GM21526 (cell line): ENCODE measurements around the gene IFT122.
A peak's percentile ranks its signal among the peaks of the same experiment; 100 is the strongest.
"Not testable (repeated sequence)": the region's sequence is repeated elsewhere in the genome, so short reads cannot be mapped to it uniquely, and the experiment has no call there.

Experiments used
- ATAC-seq: cut with Tn5 transposase; IDR thresholded peaks from one replicate; pipeline ENCODE4 v1.9.1; 2021; ENCODE audit warnings: moderate library complexity; ENCODE audit not compliant: unreplicated experiment, low FRiP score

The IFT122 gene, protein sequence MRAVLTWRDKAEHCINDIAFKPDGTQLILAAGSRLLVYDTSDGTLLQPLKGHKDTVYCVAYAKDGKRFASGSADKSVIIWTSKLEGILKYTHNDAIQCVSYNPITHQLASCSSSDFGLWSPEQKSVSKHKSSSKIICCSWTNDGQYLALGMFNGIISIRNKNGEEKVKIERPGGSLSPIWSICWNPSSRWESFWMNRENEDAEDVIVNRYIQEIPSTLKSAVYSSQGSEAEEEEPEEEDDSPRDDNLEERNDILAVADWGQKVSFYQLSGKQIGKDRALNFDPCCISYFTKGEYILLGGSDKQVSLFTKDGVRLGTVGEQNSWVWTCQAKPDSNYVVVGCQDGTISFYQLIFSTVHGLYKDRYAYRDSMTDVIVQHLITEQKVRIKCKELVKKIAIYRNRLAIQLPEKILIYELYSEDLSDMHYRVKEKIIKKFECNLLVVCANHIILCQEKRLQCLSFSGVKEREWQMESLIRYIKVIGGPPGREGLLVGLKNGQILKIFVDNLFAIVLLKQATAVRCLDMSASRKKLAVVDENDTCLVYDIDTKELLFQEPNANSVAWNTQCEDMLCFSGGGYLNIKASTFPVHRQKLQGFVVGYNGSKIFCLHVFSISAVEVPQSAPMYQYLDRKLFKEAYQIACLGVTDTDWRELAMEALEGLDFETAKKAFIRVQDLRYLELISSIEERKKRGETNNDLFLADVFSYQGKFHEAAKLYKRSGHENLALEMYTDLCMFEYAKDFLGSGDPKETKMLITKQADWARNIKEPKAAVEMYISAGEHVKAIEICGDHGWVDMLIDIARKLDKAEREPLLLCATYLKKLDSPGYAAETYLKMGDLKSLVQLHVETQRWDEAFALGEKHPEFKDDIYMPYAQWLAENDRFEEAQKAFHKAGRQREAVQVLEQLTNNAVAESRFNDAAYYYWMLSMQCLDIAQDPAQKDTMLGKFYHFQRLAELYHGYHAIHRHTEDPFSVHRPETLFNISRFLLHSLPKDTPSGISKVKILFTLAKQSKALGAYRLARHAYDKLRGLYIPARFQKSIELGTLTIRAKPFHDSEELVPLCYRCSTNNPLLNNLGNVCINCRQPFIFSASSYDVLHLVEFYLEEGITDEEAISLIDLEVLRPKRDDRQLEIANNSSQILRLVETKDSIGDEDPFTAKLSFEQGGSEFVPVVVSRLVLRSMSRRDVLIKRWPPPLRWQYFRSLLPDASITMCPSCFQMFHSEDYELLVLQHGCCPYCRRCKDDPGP

DNA sequence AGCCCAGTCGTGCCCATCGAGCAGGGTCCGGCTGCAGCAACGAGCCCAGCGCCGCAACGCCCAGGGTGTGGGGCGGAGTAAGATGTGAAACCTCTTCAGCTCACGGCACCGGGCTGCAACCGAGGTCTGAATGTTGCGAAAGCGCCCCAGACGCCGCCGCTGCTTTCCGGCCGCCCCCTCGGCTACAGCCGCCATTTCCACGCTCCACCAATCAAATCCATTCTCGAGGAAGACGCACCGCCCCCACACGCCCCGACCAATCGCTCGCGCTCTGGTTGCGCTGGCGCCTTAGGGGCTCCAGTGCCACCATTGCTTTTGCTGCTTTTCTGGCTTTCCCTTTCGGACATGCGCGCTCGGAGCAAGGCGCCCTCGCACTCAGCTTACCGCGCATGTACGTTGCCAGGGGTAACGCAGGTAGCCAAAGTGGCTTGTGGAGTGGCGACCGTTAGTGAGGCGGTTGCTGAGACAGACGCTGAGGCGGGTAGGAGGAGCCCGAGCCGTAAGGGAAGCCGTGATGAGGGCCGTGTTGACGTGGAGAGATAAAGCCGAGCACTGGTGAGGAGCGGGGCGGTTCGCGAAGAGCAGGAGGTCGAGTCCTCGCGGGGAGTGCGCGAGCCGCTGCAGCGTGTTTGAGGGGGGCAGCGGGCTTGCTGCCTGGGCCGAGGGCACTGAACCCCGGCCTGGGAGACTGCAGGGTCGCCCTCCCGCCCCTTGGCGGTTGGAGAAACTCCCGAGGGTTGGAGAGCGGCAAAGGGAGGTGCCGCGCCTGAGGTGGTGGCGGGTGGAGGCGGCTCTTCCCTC, at the start of gene IFT122, which contains the start of gene MBD4:
Gene IFT122 (plus strand): TSS at position 408 of the 801 bp plus-strand sequence. CDS start 107 bp downstream, at position 515.
Gene MBD4 (minus strand): TSS at position 132 of the 801 bp plus-strand sequence. CDS start 115 bp downstream, at position 17.
- ATAC-seq, result peak; percentile 77

DNA sequence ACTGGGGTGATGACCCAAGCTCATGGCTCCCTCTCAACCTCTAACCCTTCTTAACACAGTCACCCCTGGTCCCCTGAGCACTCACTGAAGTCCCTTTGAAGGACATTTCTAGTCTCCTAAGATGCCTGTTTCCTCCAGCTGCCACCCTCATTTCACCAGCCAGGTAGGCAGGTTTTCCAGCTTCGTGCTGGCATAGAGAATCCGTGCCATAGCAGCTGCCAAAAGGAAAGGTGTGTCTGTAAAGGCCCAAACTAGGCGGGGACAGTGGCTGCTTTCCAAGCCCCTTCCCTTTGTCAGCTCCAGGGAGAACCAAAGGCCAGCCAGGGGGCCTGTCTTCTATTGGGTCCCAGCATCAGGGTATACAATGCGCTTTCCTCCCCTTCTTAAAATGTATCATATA, 48.4 kb upstream of the IFT122 start:
- ATAC-seq, result not testable (repeated sequence)

DNA sequence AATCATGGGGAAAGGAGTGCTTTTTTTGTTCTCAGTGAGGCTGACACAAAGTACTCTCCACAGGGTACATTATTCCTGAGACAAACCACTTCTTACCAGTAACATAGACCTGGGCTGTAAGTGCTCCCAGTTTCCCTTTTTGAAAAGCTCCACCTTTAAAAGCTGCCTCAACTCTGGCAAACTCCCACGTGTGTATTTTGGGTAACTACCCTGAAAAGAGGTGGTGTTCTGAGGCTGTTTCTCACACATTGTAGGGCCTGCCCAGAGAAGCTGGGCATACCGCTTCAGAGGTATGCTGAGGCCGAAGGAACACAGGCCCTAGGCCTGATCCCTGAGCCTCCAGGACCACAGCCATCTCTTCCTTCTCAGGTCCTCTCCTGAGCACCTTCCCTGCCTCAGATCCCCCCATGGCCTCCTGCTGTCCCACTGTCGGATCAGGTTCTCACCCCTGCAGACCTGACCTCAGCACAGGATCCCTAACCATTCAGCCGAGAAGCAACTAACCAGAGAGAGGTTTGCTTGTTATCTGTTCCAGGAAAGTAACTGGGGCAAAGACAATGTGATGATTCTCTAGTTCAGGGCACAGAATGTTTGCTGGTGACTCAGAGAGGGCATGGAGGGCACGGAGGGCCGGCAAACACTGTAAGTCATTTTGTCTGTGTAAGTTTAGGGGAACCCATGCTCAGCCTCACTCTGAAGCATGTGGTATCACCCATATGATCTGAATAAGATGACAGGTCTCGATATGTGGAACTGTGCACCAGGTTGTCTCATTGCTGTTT, 47.7 kb upstream of the IFT122 start:
- ATAC-seq, result not testable (repeated sequence)

DNA sequence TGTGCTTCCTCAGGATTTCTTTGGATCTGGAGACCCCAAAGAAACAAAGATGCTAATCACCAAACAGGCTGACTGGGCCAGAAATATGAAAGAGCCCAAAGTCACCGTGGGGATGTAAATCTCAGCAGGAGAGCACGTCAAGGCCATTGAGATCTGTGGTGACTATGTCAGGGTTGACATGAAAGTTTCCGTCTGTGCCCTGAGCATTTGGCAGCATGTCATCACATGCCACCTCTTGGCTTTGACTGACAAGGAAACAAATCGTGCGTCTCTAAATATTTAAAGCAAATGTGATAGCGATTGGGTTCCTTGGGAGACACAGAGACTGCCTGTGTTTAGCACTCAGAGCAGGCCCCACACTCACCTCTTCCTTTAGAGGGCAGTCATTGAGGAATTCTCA, 46.8 kb upstream of the IFT122 start:
- no peak for ATAC-seq

DNA sequence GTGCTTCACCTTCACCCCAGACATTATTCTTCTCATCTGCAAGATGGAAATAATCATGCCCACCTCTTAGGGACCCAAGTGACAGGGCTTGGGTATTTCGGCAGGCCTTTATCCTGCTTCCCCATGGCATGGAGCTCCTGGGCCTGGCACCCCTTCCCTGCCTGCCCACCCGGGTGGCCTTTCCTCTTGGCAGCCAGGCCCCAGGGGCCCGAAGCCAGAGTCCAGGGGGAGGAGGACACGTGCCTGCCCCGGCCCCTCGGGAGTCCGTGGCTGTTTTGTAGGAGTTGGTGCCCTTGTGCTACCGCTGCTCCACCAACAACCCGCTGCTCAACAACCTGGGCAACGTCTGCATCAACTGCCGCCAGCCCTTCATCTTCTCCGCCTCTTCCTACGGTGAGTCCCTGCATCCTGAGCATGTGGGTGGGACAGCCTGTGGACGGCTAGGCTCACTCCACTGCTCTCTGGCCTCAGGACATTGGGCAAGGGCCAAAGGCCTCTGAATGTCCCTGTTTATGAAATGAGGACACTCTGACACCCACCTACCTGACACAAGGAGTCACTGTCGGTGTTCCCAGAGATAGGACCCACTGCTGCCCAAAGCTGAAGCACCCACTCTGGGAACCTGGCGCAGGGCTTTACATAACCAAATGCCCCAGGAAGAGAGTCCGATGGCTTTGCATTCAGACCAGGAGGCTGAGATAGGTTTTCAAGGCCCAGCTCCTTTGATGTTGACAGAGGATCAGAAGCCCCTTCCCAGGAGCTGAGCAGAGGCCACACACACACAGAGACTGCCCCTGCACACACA, 46.1 kb upstream of the IFT122 start:
- not testable (repeated sequence) for ATAC-seq

DNA sequence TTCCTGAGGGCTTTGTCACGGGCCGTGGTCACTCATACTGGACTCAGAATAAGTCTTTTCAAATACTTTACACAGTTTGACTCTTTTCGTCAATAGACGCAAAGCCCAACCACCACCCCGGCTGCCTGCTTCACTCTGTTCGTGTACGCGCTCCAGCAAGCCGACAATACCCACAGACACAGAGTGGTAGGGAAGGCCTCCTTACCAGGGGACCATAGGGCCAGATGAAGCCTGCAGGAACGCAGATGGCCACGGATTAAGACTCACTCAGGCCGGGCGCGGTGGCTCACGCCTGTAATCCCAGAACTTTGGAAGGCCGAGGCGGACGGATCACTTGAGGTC, 41.2 kb upstream of the IFT122 start:
- ATAC-seq, result no peak

DNA sequence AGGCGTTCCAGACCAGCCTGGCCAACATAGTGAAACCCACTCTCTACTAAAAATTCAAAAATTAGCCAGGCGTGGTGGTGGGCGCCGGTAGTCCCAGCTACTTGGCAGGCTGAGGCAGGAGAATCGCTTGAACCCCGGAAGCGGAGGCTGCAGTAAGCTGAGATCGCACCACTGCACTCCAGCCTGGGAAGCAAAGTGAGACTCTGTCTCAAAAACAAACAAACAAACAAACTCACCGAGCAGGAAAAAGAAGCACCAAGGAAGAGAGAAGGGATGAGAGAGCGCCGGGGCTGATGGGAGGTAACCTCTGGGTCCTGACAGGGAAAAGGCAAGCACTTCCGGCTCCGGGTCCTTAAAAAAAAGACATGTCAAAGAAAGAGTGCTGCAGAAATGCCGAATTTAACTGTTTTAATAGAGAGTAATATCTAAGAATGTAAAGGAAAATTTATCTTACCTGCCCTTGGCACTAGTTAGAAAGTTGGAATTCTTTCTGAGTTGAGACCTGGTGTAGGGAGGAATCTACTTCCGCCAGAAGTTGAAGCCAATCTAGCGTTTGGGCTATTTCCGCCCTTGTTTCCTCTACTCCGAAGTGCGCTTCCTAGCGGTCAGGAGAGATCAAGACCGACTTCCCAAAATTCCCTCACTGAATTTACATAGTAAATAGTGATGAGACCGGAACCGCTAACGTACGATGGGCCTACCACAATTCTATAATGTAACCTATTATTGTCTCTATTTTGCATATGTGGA, 40.7 kb upstream of the IFT122 start:
- ATAC-seq, result peak; percentile 68

DNA sequence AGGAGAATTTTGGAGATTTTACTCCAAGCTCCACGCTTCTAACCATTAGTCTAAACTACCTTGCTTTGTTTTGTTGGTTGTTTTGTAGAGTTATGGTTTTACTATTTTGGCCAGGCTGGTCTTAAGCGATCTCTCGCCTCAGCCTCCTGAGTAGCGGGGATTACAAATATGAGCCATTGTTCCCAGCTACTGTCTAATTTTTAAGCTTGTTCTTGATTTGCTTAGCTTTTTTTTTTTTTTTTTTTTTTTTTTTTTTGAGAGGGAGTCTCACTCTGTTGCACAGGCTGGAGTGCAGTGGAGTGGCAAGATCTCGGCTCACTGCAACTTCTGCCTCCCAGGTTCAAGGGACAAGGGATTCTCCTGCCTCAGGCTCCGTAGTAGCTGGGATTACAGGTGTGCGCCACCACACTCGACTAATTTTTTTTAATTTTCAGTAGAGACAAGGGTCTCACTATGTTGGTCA, 40.1 kb upstream of the IFT122 start:
- no peak for ATAC-seq

DNA sequence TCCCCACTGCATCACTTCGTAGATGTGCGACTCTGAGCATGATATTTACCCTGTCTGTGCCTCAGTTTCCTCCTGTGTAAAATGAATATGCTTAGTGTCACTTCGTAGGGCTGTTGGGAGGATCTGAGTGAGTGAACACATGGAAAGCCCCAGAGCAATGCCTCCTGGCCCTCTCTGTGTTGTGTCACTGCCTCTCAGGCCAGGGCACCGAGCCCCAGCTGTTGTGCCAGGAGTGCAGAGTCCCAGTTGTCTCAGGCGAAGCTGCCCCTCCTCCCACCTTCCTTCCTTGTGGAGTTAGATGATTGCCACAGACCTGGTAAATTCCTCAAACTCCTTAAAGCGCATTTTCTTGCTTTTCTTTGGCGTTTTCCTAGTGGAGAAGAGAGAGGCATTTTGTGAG, 37.8 kb upstream of the IFT122 start:
- ATAC-seq, result no peak

DNA sequence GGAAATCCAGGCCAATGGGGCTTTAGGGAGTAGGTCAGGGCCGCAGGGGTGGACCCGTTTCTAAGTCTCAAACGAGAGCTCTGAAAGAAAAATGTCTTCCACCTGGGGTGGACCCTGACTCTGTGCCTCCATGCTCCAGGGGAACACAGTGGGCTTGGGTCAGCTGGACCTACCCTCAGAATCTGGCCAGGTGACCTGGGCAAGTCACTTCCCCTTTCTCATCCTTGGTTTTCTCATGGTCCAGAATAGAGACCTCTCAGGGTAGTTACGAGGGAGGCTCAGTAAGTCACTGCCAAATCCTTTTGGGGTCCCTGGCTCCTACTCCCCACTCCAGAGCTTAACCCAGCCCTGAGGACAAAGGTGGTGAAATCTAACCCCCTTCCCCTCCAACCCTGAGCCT, 37.4 kb upstream of the IFT122 start:
- no peak for ATAC-seq

DNA sequence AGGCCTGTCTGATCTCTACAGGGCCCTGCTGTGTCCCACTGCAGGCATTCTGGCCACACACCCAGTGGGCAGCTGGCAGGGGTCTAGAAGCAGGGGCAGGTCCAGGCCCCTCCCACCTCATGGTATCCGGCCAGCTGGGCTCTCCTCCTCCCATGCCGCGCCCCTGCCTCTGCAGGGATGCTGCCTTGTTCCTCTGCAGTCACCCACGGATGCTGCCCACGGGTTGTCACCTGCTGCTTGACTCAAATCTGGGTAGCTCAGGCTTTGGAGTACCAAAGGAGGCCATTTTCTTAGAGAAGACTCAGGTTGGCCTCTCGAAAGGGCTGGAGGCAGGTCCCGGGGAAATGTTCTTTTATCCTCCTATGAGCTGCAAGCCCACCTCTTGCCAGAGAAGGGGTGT, 36.6 kb upstream of the IFT122 start:
- no peak for ATAC-seq

DNA sequence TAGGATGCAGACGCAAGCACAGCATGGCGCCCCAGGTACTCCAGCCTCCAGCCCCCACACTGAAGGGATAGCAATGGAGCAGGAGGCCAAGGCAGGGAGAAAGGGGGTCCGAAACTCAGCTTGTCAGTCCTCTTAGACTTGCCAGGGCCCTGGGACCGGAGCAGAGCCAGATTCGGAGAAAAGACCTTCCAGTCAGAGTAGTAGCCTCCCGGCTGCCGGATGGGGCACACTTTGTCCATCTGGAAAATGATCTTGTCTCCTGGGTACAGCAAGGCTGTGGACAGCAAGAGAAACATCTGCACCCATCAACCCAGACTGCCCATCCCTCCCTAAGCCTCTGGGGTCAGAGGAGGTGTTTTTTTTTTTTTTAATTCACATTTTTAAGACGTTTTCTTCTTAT, 35.9 kb upstream of the IFT122 start:
- no peak for ATAC-seq

DNA sequence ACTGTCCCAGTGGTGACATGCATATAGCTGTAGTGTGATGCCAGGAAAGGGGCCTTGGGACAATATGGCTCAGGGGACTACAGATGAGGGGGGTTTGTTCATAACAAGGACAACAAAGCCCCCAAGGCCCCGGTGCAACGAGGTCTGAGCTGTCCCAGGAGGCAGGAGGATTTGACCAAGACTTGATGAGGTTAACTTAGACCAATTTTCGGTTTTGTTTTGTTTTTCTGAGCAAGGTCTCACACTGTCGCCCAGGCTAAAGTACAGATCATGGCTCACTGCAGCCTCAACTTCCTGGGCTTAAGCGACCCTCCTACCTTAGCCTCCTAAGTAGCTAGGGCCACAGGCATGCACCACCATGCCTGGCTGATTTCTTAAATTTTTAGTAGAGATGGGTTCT, 35.4 kb upstream of the IFT122 start:
- ATAC-seq, result no peak

DNA sequence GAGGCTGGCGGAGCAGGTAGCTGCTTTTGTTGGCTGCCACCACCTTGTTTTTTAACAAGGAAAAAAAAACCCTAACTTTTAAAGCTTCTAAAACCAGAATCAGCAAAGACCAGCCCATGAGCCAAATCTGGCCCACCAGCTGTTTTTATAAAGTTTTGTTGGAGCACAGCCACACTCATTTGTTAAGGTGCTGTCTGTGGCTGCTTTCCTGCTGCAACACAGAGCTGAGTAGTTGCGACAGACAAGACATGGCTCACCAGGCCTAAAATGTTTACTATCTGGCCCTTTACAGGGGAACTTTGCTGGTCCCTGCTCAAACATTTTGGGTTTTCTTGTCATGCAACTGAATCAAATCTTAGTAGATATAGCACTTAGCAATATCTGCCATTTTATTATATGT, 30.5 kb upstream of the IFT122 start:
- no peak for ATAC-seq

DNA sequence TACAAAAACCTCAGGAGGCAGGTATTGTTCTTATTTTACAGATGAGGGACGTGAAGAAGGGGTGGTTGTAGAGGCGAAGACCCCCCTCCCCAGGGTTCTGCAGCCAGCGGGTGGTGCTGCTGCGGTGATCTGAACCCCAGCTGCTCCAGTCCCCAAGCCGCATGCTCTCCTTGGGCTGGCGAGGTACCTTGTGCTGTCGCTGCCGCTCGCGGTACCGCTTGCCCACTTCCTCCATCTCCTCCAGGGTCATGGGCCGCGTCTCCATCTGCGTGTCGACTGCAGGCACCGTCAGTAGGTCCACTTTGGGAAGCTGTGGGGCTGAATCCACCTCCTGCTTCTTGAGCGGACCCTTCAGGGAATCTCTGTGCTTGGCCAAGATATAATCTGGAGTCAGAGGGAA, 29.1 kb upstream of the IFT122 start:
- no peak for ATAC-seq

DNA sequence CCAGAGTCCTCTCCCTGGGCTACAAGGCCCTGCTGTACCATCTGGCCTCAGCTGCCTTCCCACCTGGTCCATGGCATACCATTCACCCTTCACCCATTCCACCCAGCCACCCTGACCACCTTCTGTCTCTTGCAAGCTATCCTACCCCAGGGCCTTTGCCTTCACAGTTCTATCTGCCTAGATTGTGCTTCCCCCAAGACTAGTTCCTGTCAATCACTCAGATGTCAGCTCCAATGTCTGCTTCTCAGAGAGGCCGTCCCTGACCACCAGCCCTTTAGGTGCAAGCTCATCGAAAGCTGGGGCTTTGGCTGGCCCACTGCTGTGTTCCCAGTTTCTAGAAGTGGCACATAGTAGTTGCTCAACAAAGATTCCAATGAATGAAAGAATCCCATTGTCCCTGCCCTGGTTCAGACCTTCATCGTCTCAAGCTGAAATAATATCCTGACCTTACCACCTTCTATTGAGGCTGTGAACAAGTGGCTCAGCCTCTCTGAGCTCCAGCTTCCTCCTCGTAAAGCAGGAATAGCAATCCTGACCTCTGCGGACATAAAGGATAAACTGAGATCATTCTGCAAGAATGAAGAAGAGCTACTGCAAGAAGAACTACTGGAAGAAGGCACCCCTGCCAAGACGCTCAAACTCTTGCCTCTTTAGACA, 27.4 kb upstream of the IFT122 start:
- no peak for ATAC-seq

DNA sequence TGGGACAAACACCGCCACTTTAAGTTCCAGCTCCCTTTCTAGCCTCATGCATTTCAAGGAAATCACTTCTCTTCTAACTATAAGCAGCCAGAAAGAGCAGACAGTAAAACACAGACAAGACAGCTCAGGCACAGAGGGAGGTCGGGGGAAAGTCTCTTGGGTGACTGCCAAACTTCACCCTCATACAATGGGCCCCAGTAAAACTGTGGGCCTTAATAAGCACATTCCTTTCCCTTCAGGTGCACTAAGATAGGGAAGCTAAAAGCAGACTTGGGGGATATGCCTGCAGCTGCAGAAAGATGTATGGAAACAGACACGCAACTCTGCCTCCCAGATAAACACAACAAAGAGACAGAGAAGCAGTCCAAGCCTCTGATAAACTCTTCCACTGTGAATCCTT, 26.8 kb upstream of the IFT122 start:
- ATAC-seq, result not testable (repeated sequence)
